ENCODE measurements around the gene RIPK4.

DNA sequence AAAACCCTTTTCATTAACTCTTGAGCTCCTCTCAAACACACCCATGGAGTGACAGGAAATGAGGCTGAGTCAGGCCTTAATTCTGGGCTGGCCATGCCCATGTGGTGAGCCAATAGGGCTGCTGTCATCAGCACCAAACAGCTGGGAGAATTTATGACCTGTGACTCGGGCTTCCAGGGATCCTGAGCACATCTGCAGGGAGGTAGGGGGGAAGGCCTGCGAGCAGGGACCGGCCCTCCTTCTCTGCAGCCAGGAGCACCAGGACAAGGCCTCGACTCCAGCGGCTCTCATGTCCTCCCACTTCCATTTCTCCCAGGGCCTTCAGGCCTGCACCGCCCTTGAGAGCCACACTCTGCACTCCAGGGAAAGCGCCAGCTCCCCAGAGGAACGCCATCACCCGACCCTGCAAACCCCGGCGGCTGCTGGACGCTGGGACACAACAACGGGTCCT, 14.6 kb downstream of the RIPK4 start:
- TF ChIP-seq CTCF (IDR thresholded peaks at IDR 0.05; ENCODE audit: insufficient read depth, low read depth, low read length) = no peak
- TF ChIP-seq EZH2 (IDR thresholded peaks at IDR 0.05; ENCODE audit: insufficient read depth, low read length) = no peak
